HCT116 (cell line): ENCODE data around the gene RNF225. TPM values are rescaled to one million over a fixed set of nuclear protein-coding genes. Genes with fewer than 3 reads are reported as not detected.
"Not testable (repeated sequence)": the region's sequence is repeated elsewhere in the genome, so short reads cannot be mapped to it uniquely, and the experiment has no call there.

Experiments used
- ATAC-seq: fragments of 200-7000 bp; cut with Tn5 transposase; 2 replicates; pipeline ENCODE4 v1.9.1; 2020; ENCODE audit warnings: mild to moderate bottlenecking, moderate library complexity
- BruUV-seq: library from RNA; stranded (reverse); fragments of 400-500 nt; replicated peaks from 2 replicates; lab custom pipeline; 2021; lab: Mats Ljungman, UMichigan
- CTCF ChIA-PET: fragments of 300-600 bp; sonication (Branson Sonifier 250); formaldehyde crosslinking; loops from one replicate; lab custom pipeline; 2021; ENCODE audit warnings: antibody characterized with exemption; lab: Charles Lee
- POLR2A ChIA-PET: fragments of 300-600, 350-600 bp; sonication (Branson Sonifier 250); formaldehyde crosslinking; loops from one replicate; lab custom pipeline; 2021; ENCODE audit warnings: antibody characterized with exemption; lab: Charles Lee
- RAD21 ChIA-PET, 2 experiments: fragments of 300-600 bp; sonication (Branson Sonifier 250); formaldehyde crosslinking; loops; one replicate each; lab custom pipeline; 2023; ENCODE audit warnings: low total read pairs in 2 of 2; ENCODE audit not compliant: uncharacterized antibody in 2 of 2, unreplicated experiment in 2 of 2, low non-redundant PET in 1 of 2; lab: Charles Lee
- DNase-seq: peaks from one replicate; pipeline ENCODE4 v3.0.0-alpha.2; 2010; ENCODE audit warnings: low read depth, low spot score
- H2AFZ ChIP-seq: fragments of 200-600 bp; shearing (Covaris generic), sonication (generic); 2 replicates; pipeline ENCODE4 v1.6.1; 2017; ENCODE audit warnings: low read depth, mixed run types, mixed read lengths, antibody characterized with exemption, low read length; ENCODE audit not compliant: poor library complexity, severe bottlenecking
- H3K27ac ChIP-seq: 2 replicates; pipeline ENCODE4 v1.5.1; 2012; ENCODE audit warnings: low read depth, low read length
- H3K27me3 ChIP-seq: fragments of 200-600 bp; sonication (generic); 2 replicates; pipeline ENCODE4 v1.6.1; 2016; ENCODE audit warnings: mixed run types, low read length, mixed read lengths; ENCODE audit not compliant: insufficient read depth
- H3K36me3 ChIP-seq, 2 experiments: fragments of 200-500 bp in 1 of 2; fragments of 200-600 bp in 1 of 2; sonication (Bioruptor generic) in 1 of 2; sonication (generic) in 1 of 2; 2 replicates each; pipeline versions ENCODE4 v1.5.1 to v1.6.1; 2014 to 2016; ENCODE audit warnings: low read length in 2 of 2, inconsistent platforms in 1 of 2, mixed read lengths in 1 of 2, mixed run types in 1 of 2; ENCODE audit not compliant: insufficient read depth in 2 of 2, control insufficient read depth in 1 of 2
- H3K4me1 ChIP-seq, 2 experiments: fragments of 200-600 bp in 1 of 2; sonication (generic) in 1 of 2; 2 replicates each; pipeline versions ENCODE4 v1.5.1 to v1.6.1; 2012 to 2017; ENCODE audit warnings: low read length in 2 of 2, inconsistent platforms in 1 of 2, mild to moderate bottlenecking in 1 of 2, mixed read lengths in 1 of 2, mixed run types in 1 of 2, moderate library complexity in 1 of 2; ENCODE audit not compliant: insufficient read depth in 2 of 2, control insufficient read depth in 1 of 2
- H3K4me2 ChIP-seq: fragments of 200-600 bp; sonication (generic); 2 replicates; pipeline ENCODE4 v1.6.1; 2017; ENCODE audit warnings: mixed run types, low read length, mixed read lengths
- H3K4me3 ChIP-seq, 2 experiments: fragments of 200-600 bp in 1 of 2; sonication (generic) in 1 of 2; replicated peaks in 1 of 2; 2 replicates each; pipeline ENCODE4 v1.5.1; 2011 to 2016; ENCODE audit warnings: low read length in 2 of 2, control low read depth in 1 of 2, low read depth in 1 of 2, mild to moderate bottlenecking in 1 of 2, mixed read lengths in 1 of 2, mixed run types in 1 of 2
- H3K79me2 ChIP-seq: fragments of 200-600 bp; sonication (generic); 2 replicates; pipeline ENCODE4 v1.6.1; 2017; ENCODE audit warnings: mild to moderate bottlenecking, mixed run types, low read length, moderate library complexity, mixed read lengths; ENCODE audit not compliant: insufficient read depth
- H3K9ac ChIP-seq: fragments of 200-600 bp; sonication (generic); 2 replicates; pipeline ENCODE4 v1.6.1; 2016; ENCODE audit warnings: low read length, mixed read lengths
- H3K9me2 ChIP-seq: fragments of 200-600 bp; sonication (generic), shearing (Covaris generic); 2 replicates; pipeline ENCODE4 v1.6.1; 2017; ENCODE audit warnings: mixed run types, mild to moderate bottlenecking, moderate library complexity; ENCODE audit not compliant: insufficient read depth
- H3K9me3 ChIP-seq, 2 experiments: fragments of 200-500 bp in 1 of 2; fragments of 200-600 bp in 1 of 2; sonication (Bioruptor generic) in 1 of 2; sonication (generic) in 1 of 2; 2 replicates each; pipeline ENCODE4 v1.6.1; 2014 to 2017; ENCODE audit warnings: low read length in 2 of 2, mixed read lengths in 2 of 2, inconsistent platforms in 1 of 2, low read depth in 1 of 2, mild to moderate bottlenecking in 1 of 2, mixed run types in 1 of 2, moderate library complexity in 1 of 2; ENCODE audit not compliant: control insufficient read depth in 1 of 2, insufficient read depth in 1 of 2
- H4K20me1 ChIP-seq: fragments of 200-600 bp; sonication (generic), shearing (Covaris generic); 2 replicates; pipeline ENCODE4 v1.6.1; 2017; ENCODE audit warnings: mixed run types, mild to moderate bottlenecking, moderate library complexity; ENCODE audit not compliant: insufficient read depth
- CEBPB ChIP-seq: IDR thresholded peaks from 2 replicates; pipeline ENCODE4 v1.6.1; 2012; ENCODE audit warnings: low read depth
- EGR1 ChIP-seq: IDR thresholded peaks from 2 replicates; pipeline ENCODE4 v1.6.1; 2012; ENCODE audit warnings: low read depth
- ELF1 ChIP-seq: IDR thresholded peaks from 2 replicates; pipeline ENCODE4 v1.6.1; 2012; ENCODE audit warnings: low read depth, borderline replicate concordance
- EZH2phosphoT487 ChIP-seq: fragments of 200-600 bp; IDR thresholded peaks from 2 replicates; pipeline ENCODE4 v1.6.1; 2018; ENCODE audit warnings: antibody characterized with exemption, borderline replicate concordance
- FOSL1 ChIP-seq: IDR thresholded peaks from 2 replicates; pipeline ENCODE4 v1.6.1; 2012; ENCODE audit warnings: low read depth
- MAX ChIP-seq: IDR thresholded peaks from 2 replicates; pipeline ENCODE4 v1.6.1; 2012
- RAD21 ChIP-seq: IDR thresholded peaks from 2 replicates; pipeline ENCODE4 v1.6.1; 2012; ENCODE audit warnings: low read depth, mild to moderate bottlenecking
- REST ChIP-seq: IDR thresholded peaks from 2 replicates; pipeline ENCODE4 v1.6.1; 2012; ENCODE audit warnings: low read depth
- SP1 ChIP-seq: IDR thresholded peaks from 2 replicates; pipeline ENCODE4 v1.6.1; 2012; ENCODE audit warnings: low read depth
- intact Hi-C: fragments of 100-400 bp; cut with micrococcal nuclease; formaldehyde crosslinking; loops from 2 replicates; pipeline ENCODE4 v1.10.0; 2022
- total RNA-seq: library from RNA; stranded (reverse); gene quantifications from one replicate; pipeline ENCODE4 v1.2.1, GENCODE V29; 2021; ENCODE audit not compliant: unreplicated experiment

Gene RNF225
- total RNA-seq, 1 experiment from 2014 or later = 1.2 TPM

GRCh38 chr19:58376724-58377123 lies 18.7 kb upstream of the RNF225 start:
- H3K27me3 ChIP-seq, H2AFZ ChIP-seq, ATAC-seq, H3K9me3 ChIP-seq, DNase-seq, H3K36me3 ChIP-seq, H3K27ac ChIP-seq, H3K4me3 ChIP-seq, H3K79me2 ChIP-seq, intact Hi-C loops, H3K9me2 ChIP-seq, BruUV-seq, CTCF ChIA-PET, H3K9ac ChIP-seq, H4K20me1 ChIP-seq: not testable (repeated sequence)
- Histone ChIP-seq H3K4me2 (peak overlapping the region; percentile 53; the same call in 1 of the 2 replicates), H3K4me1 (peaks cover 3 to 21% of the 10 kb centered on the region in 2 experiments)
- ChIA-PET POLR2A (interaction anchor here (1.2 to 1.9 kb wide), 2 partner anchors 13 to 32 kb away, joined by 5 to 6 read pairs; partner anchors contain the start of genes ZNF497 and ZNF584), RAD21 (interaction anchor here in 1 of 2 experiments (0.6 kb wide), 1 partner anchor 27 kb away, joined by 3 read pairs; no protein-coding TSS in a partner anchor)

DNA sequence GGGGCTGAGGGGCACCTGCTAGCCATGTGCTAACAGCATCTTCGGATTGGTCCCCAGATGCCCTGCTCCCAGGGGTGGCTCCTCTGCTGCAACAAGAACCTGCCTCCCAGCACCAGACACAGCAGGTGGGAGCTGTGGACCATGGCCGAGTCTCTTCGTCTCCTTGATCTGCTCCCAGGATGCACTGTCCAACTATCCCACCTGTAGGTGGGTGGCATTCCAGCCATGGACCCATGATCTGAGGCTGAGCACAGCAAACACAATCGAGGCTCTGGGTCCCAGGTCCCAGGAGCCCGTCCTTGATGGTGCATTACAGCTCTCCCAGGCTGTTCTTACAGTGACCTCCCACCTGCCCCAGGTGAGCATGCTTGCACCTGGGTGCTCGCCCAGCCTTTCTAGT lies 16.2 kb upstream of the RNF225 start:
- Histone ChIP-seq H3K9me2 (no peaks in the 10 kb centered on the region), H3K4me1 (peaks cover 7 to 23% of the 10 kb centered on the region in 2 experiments), H2AFZ (no peak overlapping the region), H4K20me1 (no peaks in the 10 kb centered on the region), H3K27ac (no peak overlapping the region), H3K4me3 (peak overlapping the region; percentile 59 to 92; a peak in 1 of 4 replicates), H3K9ac (no peak overlapping the region), H3K27me3 (no peaks in the 10 kb centered on the region), H3K79me2 (peaks cover 11% of the 10 kb centered on the region; the same call in 1 of the 2 replicates), H3K36me3 (0 out of 4 replicates have a peak, but pooled peaks cover 0 to 2% of the 10 kb centered on the region in 2 experiments), H3K4me2 (peak overlapping the region; percentile 100), H3K9me3 (no peaks in the 10 kb centered on the region)
- no TSS peak for BruUV-seq
- ChIA-PET POLR2A (interaction anchor here (1.5 kb wide), 1 partner anchor 16 kb away, joined by 7 read pairs; the partner anchor contains the start of gene ZNF497), CTCF (no interaction called here), RAD21 (no interaction called here)
- no peak for DNase-seq
- intact Hi-C loops = no loop called here
- TF ChIP-seq MAX (no peak), SP1 (no peak), RAD21 (no peak), EZH2phosphoT487 (no peak), REST (no peak), FOSL1 (no peak), EGR1 (no peak), CEBPB (no peak), ELF1 (no peak)
- no peak for ATAC-seq
